ENCODE measurements around the gene EHMT1. TPM values are rescaled to one million over a fixed set of nuclear protein-coding genes. Genes with fewer than 3 reads are reported as not detected.
"Not testable (repeated sequence)": the region's sequence is repeated elsewhere in the genome, so short reads cannot be mapped to it uniquely, and the experiment has no call there.

Gene EHMT1
- total RNA-seq, 1 donor from 2014 or later: 163 TPM

DNA sequence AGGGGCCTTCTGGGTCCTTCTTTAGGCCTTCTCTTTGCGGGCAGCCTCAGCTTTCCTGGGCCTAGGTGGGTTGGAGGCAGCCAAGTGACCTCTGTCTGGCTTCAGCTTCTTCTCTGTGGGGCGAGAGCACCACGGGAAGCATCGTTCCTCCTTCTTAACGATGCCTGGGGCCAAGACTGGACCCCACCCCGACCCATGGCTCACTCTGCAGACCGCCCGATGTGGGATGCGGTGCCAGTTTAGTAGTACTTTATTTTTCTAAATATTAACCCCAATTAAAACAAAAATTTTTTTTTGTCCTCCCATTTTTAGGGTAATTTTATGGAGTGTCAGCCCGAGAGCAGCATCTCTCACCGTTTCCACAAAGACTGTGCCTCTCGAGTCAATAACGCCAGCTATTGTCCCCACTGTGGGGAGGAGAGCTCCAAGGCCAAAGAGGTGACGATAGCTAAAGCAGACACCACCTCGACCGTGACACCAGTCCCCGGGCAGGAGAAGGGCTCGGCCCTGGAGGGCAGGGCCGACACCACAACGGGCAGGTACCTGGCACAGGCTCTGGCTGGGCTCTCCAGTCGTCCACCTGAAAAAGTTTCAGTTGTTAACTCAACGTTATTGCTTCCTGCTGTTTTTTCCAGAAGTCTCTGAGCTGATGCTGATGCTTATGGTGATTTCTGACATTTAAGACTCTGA, 157.6 kb downstream of the EHMT1 start:
- TF ChIP-seq, protein P1, sequence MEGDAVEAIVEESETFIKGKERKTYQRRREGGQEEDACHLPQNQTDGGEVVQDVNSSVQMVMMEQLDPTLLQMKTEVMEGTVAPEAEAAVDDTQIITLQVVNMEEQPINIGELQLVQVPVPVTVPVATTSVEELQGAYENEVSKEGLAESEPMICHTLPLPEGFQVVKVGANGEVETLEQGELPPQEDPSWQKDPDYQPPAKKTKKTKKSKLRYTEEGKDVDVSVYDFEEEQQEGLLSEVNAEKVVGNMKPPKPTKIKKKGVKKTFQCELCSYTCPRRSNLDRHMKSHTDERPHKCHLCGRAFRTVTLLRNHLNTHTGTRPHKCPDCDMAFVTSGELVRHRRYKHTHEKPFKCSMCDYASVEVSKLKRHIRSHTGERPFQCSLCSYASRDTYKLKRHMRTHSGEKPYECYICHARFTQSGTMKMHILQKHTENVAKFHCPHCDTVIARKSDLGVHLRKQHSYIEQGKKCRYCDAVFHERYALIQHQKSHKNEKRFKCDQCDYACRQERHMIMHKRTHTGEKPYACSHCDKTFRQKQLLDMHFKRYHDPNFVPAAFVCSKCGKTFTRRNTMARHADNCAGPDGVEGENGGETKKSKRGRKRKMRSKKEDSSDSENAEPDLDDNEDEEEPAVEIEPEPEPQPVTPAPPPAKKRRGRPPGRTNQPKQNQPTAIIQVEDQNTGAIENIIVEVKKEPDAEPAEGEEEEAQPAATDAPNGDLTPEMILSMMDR (conservative IDR thresholded peaks at IDR 0.05): no peak
- Mint-ChIP-seq H3K9me3 (no peaks in the 10 kb centered on the region), H3K27ac (ENCODE audit: unreplicated experiment) (no peak overlapping the region), H3K4me1 (peaks cover 3% of the 10 kb centered on the region), H3K27me3 (ENCODE audit: low read depth) (no peaks in the 10 kb centered on the region), H3K4me3 (no peak overlapping the region), H3K36me3 (ENCODE audit: low read depth) (peaks cover 15% of the 10 kb centered on the region)
- no peak for DNase-seq (ENCODE audit: low read depth, low spot score)

DNA sequence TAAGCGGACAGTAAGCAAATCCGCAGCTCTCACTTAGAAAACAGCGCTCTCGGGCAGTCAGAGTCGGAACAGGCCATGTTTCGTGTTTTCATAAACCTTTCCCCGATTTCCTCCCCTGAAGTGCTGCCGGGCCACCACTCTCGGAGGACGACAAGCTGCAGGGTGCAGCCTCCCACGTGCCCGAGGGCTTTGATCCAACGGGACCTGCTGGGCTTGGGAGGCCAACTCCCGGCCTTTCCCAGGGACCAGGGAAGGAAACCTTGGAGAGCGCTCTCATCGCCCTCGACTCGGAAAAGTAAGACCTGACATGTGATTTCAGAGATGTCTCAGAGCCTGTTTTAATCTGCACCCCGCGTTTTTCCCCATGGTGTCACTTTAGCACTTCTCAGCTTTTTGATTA, 159.0 kb downstream of the EHMT1 start:
- peaks cover 2% of the 10 kb centered on the region for H3K4me1 Mint-ChIP-seq
- H3K9me3 Mint-ChIP-seq: no peaks in the 10 kb centered on the region
- no peaks in the 10 kb centered on the region for H3K27me3 Mint-ChIP-seq (ENCODE audit: low read depth)
- H3K27ac Mint-ChIP-seq (ENCODE audit: unreplicated experiment): no peak overlapping the region
- no peak for DNase-seq (ENCODE audit: low read depth, low spot score)
- no peak overlapping the region for H3K4me3 Mint-ChIP-seq
- peaks cover 19% of the 10 kb centered on the region for H3K36me3 Mint-ChIP-seq (ENCODE audit: low read depth)
- TF ChIP-seq, protein P1 (conservative IDR thresholded peaks at IDR 0.05): no peak

DNA sequence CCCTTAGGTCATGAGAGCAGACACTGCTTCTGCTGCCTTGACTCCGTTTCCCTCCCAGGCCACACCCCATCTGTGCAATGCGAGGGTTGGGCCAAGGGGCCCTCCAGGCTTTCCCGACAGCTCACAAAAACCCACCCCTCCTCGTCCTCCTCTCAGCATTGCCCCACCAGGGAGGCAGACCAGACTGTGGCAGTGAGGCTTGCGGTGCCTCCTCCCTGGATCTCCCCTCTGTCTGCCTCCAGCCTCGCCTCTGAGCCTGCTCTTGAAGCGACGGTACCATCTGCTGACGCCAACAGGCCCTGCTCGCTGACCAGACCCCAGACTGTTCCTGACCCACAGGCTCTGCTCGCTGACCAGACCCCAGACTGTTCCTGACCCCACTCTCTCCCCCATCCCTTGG, 159.5 kb downstream of the EHMT1 start:
- Mint-ChIP-seq H3K27ac (ENCODE audit: unreplicated experiment) (no peak overlapping the region), H3K4me3 (no peak overlapping the region), H3K27me3 (ENCODE audit: low read depth) (no peaks in the 10 kb centered on the region), H3K9me3 (no peaks in the 10 kb centered on the region), H3K36me3 (ENCODE audit: low read depth) (peaks cover 23% of the 10 kb centered on the region), H3K4me1 (no peaks in the 10 kb centered on the region)
- TF ChIP-seq, protein P1 (conservative IDR thresholded peaks at IDR 0.05): no peak
- DNase-seq (ENCODE audit: low read depth, low spot score): no peak

DNA sequence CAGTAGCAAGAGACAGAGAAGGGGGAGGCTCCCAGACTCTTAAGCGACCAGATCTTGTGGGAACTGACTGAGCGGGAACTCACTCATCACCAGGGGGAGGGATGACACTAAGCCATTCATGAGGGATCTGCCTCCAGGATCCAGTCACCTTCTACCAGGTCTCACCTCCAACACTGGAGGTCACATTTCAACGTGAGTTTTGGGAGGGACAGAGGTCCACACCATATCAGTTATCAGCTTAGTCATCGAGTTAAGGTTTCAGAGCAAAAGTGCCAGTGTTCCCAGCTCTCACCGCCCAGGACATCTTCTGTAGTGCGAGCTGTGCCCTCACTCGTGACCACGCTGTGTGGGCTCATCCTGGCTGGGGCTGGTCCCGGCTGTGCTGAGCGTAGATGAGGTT, 160.1 kb downstream of the EHMT1 start:
- Mint-ChIP-seq H3K4me1 (no peaks in the 10 kb centered on the region), H3K27me3 (ENCODE audit: low read depth) (no peaks in the 10 kb centered on the region), H3K27ac (ENCODE audit: unreplicated experiment) (no peak overlapping the region), H3K9me3 (no peaks in the 10 kb centered on the region), H3K4me3 (peak overlapping the region; percentile 20), H3K36me3 (ENCODE audit: low read depth) (peaks cover 24% of the 10 kb centered on the region)
- no peak for DNase-seq (ENCODE audit: low read depth, low spot score)
- TF ChIP-seq, protein P1 (conservative IDR thresholded peaks at IDR 0.05): no peak

DNA sequence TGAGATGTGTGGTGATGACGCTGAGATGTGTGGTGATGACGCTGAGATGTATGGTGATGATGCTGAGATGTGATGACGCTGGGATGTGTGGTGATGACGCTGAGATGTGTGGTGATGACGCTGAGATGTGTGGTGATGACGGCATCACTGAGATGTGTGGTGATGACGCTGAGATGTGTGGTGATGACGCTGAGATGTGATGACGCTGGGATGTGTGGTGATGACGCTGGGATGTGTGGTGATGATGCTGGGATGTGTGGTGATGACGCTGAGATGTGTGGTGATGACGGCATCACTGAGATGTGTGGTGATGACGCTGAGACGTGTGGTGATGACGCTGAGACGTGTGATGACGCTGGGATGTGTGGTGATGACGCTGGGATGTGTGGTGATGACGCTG, 161.2 kb downstream of the EHMT1 start:
- not testable (repeated sequence) for H3K27ac Mint-ChIP-seq (ENCODE audit: unreplicated experiment); H3K9me3 Mint-ChIP-seq; DNase-seq (ENCODE audit: low read depth, low spot score); H3K4me3 Mint-ChIP-seq; H3K27me3 Mint-ChIP-seq (ENCODE audit: low read depth); H3K4me1 Mint-ChIP-seq
- peaks cover 26% of the 10 kb centered on the region for H3K36me3 Mint-ChIP-seq (ENCODE audit: low read depth)

DNA sequence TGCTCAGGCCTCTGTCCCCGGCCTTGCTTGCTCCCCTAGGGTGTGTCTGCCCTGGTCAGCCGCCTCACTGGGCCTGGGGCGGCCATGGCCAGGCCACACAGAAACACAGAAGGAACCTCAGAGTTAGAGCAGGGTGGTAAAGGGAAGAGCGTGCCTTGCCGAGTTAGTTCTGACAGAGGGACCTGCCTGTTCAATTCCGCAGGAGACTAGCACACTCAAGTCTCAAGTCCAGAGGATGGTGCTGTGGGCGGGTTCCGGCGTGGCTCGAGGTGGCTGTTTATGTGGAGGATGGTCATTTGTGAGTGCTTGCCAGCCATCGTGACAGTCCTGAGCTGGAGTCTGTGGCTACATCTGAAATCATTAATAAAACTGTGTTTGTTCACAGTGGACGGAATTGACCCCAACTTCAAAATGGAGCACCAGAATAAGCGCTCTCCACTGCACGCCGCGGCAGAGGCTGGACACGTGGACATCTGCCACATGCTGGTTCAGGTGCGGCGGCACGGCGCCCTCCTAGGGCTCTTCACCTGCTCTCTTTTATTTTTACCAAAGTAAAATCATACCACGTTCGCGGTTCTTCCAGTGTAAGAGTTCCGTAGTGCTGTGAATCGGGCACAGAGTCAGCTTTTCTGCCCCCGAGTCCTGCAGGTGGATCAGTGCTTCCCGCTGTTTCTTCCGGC, 163.2 kb downstream of the EHMT1 start:
- Mint-ChIP-seq H3K9me3 (no peaks in the 10 kb centered on the region), H3K36me3 (ENCODE audit: low read depth) (peaks cover 26% of the 10 kb centered on the region), H3K4me1 (peaks cover 20% of the 10 kb centered on the region), H3K4me3 (no peak overlapping the region), H3K27me3 (ENCODE audit: low read depth) (no peaks in the 10 kb centered on the region), H3K27ac (ENCODE audit: unreplicated experiment) (no peak overlapping the region)
- TF ChIP-seq, protein P1 (conservative IDR thresholded peaks at IDR 0.05): no peak
- DNase-seq (ENCODE audit: low read depth, low spot score): no peak

Measured in neural crest cell (in vitro differentiated cells).